NCI-H2029 treated with DMSO at 0.1 percent for 48 hours (cell line): ENCODE data around the gene APOA4.
A peak's percentile ranks its signal among the peaks of the same experiment; 100 is the strongest.
"Not testable (repeated sequence)": the region's sequence is repeated elsewhere in the genome, so short reads cannot be mapped to it uniquely, and the experiment has no call there.

ENCODE experiments used
- DNase-seq: peaks from one replicate; lab custom pipeline; 2025; lab: John Stamatoyannopoulos, UW

Gene APOA4

DNA sequence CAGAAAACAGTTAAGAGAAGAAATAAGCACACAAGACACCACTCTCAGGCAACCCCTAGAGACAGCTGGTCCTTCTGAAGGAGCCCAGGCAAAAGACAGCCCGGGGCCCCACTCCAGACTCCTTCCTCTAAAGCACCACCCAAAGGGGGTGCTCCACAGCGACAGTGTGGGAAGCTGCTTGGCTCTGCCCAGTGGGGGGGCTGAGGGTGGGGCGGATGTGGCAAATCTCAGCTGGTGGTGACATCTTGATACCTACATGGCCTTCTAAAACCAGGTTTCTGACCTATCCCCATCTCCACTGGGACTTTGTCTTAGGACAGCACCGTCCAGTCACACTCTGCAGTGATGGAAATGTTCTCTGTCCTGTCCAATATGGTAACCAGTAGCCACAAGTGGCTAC is 24.5 kb upstream of the APOA4 start:
- no peak for DNase-seq

DNA sequence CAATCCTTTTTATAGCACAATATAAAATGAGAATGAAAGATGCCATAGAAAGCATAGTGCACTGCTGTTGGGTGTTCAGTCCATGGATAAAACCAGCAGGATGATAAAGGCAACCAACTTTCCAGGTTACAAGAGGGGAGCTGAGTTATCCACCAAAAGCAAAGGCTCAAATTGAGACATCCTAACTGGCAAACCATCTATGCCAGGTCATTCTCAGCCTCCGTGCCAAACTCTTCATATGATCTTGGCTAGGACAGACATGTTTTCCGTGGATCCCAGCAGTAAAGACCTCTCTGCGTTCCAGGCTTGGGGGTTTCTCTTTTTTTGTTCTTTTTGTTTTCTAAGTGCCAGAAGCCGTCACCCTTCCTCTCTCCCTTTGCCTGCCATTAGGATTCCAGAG is 21.6 kb upstream of the APOA4 start:
- no peak for DNase-seq

DNA sequence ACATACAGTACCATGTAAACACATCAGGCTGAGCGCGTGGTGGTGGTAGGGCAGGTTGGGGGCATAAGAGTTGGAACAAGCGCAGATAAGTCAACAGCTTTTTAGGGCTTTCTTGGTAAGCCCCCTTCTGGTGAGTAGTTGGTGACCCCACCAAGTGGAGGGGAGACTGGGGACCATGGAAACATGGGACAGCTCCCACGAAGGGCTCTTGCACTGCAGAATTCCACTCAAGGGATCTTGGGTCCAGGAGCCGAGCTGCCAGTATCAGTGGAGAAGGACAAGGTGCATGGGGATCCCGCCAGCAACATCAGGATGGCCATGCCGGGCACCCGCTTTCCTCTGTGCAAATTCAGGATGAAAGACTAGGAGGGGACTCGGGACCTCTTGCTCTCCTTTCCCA is 20.6 kb upstream of the APOA4 start:
- no peak for DNase-seq

- no peak for DNase-seq
These were observed 19.8 kb upstream of the APOA4 start for GRCh38 chr11:116842909-116843308.

DNA sequence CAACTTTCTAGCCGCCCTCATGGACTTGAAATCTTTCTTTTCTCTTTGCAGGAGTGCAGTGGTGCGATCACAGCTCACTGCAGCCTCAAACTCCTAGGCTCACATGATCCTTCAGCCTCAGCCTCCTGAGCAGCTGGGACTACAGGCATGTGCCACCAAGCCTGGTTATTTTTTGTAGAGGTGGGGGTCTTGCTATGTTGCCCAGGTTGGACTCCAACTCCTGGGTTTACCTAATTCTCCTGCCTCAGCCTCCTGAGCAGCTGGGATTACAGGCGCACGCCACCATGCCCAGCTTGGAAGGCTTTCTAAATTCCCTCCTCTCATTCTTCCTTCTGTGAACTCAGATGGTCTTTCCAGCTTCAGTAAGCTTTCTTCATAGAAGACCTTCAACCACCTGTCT is 19.0 kb upstream of the APOA4 start:
- no peak for DNase-seq

- no peak for DNase-seq
These were observed 17.7 kb upstream of the APOA4 start for GRCh38 chr11:116840746-116841296.

- DNase-seq, result no peak
These were observed 17.2 kb upstream of the APOA4 start for GRCh38 chr11:116840224-116840745.

GRCh38 chr11:116838321-116839084 is 15.4 kb upstream of the APOA4 start:
- no peak for DNase-seq

DNA sequence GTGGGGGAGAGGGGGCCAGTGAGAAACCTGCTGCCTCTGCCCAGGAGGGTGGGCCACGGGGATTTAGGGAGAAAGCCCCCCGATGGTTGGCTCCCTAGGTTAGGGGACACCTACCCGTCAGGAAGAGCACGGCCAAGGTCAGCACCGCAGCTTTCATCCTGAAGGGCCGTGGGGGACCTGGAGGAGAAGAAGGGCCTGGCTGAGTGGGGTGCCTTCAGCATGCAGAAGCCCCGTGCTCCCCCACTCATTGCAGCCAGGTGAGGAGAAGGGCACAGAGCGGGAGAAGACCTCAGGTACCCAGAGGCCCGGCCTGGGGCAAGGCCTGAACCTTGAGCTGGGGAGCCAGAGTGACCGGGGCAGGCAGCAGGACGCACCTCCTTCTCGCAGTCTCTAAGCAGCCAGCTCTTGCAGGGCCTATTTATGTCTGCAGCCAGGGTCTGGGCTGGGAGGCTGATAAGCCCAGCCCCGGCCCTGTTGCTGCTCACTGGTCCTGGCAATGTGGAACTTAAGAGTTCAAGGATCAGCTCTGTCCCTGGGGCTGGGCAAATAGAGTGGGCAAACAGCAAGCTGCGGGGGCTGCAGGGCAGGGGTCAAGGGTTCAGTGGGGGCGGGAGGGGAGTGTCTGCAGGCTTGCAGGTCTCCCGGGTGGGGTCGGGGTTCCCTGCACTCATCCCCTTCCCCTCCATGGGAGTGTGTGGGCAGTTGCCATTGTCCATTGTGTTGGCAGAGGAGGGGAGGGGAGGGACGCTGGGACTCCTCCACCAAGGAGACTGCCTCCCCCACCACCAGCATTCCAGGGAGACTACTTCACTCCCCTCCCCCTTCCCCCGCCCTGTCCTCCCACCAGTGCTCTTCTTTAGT is 14.4 kb upstream of the APOA4 start, which contains the start of gene APOA1:
Gene APOA1, minus strand, starts transcription at position 392 of the 861 bp plus-strand sequence. Its CDS starts 235 bp downstream, at position 157.
- DNase-seq, result no peak

GRCh38 chr11:116836632-116836991 is 13.5 kb upstream of the APOA4 start:
- DNase-seq, result no peak

- peak; percentile 68 for DNase-seq
These were observed 12.9 kb upstream of the APOA4 start for GRCh38 chr11:116835791-116836631.

DNA sequence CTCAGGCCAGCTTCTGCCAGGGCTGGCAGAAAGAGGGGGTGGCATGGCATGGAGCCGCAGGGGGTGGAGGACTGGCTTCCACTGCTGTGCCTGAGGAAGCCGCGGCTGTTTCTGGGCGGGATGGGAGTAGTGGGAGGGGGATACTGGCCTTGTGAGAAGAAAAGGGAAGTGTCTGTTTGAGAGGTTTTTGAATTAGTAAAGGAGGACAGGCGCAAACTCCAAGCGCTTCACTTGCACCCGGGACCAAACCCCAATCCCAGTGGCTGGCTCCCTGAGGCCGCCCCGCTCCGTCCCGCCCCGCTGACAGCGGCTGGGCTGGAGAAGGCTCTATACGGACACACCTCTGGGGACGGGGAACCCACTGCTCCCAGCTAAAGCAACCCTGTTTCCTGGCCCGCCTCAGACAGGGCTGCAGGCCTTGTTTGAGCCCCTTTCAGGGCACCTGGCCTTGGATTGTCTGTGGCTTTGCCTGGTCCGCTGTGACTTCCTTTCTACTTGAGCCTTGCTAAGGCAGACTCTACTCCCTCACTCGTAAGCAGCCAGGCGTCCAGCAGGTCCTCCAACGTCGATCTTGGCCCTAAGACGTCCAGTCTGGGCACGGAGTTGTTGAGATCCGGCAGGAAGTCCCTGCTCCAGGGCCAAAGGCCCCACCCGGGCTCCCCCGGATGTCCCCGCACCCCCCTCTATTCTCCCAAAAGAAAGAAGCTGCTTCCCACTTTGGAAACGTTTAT is 12.1 kb upstream of the APOA4 start:
- DNase-seq, result no peak

- DNase-seq, result not testable (repeated sequence)
These were observed 11.5 kb upstream of the APOA4 start for GRCh38 chr11:116834535-116835041.

DNA sequence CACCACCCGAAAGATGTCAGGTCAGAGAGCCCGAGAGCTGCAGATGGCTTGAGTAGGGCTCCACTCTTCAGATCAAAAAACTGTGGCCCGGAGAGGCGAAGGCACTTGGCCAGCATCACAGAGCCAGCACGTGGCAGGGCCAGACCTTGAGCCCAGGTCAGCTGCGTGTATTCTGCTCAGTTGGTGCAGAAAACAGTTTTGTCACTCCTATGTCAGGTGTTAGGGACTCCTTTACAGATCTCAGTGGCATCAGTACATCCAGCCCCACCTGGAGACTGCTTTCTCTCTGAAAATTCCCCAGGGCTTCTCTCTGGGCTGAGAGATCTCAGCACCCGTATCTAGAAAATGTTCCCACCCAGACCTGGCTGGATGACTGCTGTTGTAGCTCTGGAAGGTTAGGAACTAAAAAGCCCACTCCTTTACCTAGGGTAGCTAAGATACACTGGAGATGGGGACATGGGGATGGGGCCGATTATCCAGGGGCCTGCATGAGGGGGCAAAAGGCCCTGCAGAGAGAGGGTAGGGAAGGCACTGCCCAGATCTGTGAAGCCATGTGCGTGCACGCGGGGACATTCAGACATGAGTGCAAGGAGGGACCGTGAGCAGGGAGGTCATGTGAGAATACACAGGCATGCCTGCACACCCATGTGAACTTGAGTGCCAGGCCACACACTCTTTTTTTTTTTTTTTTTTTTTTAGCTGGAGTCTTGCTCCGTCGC is 10.9 kb upstream of the APOA4 start:
- DNase-seq, result no peak

- DNase-seq, result no peak
These were observed 10.3 kb upstream of the APOA4 start for GRCh38 chr11:116833491-116833815.

- DNase-seq, result no peak
These were observed 9.5 kb upstream of the APOA4 start for GRCh38 chr11:116832350-116833290.

DNA sequence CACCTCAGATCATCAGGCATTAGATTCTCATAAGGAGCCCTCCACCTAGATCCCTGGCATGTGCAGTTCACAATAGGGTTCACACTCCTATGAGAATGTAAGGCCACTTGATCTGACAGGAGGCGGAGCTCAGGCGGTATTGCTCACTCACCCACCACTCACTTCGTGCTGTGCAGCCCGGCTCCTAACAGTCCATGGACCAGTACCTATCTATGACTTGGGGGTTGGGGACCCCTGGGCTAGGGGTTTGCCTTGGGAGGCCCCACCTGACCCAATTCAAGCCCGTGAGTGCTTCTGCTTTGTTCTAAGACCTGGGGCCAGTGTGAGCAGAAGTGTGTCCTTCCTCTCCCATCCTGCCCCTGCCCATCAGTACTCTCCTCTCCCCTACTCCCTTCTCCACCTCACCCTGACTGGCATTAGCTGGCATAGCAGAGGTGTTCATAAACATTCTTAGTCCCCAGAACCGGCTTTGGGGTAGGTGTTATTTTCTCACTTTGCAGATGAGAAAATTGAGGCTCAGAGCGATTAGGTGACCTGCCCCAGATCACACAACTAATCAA is 8.8 kb upstream of the APOA4 start:
- DNase-seq, result no peak

GRCh38 chr11:116830184-116830912 is 7.2 kb upstream of the APOA4 start:
- no peak for DNase-seq
